Stromal cell of bone marrow (primary cell): ENCODE results near the gene INPP4B.

ENCODE experiments used
- DNase-seq: peaks from one replicate; pipeline ENCODE4 v3.0.0-alpha.2; 2012; ENCODE audit warnings: low read depth

The INPP4B gene

GRCh38 chr4:142727149-142727548 lies 119.0 kb downstream of the INPP4B start:
- DNase-seq: no peak

DNA sequence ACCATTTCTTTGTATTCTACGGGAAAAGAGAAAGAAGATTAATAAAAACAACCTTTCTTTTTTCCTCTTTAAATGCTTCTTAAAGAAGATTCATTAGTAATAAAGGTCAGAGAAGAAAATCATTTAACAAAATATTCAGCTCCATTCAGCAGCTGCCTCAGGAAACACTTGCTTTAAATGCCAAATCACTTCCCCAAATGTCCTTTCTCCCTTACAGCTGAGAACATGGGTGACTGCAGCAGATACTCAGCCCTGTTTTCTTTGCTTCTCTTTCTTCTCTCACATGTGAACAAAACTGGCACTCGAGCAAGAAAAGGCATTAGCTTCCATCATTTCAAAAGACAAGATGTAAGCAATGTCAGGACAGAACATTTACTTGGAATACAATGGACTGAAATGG lies 120.2 kb downstream of the INPP4B start:
- DNase-seq: no peak

DNA sequence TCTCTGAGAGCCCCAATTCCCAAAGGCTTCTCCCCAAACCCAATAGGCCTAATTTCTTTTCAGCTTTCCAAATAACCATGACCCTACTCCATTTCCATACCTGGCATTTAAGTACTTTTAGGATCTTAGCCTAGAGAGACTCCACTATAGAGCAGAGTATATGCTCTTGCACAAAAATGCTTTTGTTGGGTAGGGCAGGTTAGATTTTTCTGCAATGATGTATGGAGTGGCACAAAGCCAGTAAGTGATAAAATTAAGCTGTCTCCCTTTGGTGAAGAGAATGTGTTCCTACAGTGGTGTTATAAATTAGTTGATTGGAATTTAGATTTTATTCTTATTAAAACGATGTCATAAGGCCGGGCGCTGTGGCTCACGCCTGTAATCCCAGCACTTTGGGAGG lies 124.9 kb downstream of the INPP4B start:
- no peak for DNase-seq

- no peak for DNase-seq
Observed at GRCh38 chr4:142719854-142720541, 126.1 kb downstream of the INPP4B start.

- DNase-seq: no peak
Observed at GRCh38 chr4:142718981-142719380, 127.1 kb downstream of the INPP4B start.

GRCh38 chr4:142715727-142716126 lies 130.4 kb downstream of the INPP4B start:
- no peak for DNase-seq

GRCh38 chr4:142713282-142714030 lies 132.6 kb downstream of the INPP4B start:
- no peak for DNase-seq

- no peak for DNase-seq
Observed at GRCh38 chr4:142708231-142708630, 137.9 kb downstream of the INPP4B start.

DNA sequence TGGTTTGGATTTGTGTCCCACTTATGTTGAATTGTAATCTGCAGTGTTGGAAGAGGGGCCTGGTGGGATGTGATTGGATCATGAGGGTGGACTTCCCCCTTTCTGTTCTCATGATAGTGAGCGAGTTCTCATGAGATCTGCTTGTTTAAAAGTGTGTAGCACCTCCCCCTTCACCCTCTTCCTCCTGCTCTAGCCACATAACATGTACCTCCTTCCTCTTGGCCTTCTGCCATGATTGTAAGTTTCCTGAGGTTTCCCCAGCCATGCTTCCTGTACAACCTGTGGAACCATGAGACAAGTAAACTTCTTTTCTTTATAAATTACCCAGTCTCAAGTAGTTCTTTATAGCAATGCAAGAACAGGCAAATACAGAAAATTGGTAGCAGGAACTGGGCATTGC lies 138.7 kb downstream of the INPP4B start:
- no peak for DNase-seq

- no peak for DNase-seq
Observed at GRCh38 chr4:142706381-142706780, 139.7 kb downstream of the INPP4B start.

- DNase-seq: no peak
Observed at GRCh38 chr4:142705820-142706219, 140.3 kb downstream of the INPP4B start.

DNA sequence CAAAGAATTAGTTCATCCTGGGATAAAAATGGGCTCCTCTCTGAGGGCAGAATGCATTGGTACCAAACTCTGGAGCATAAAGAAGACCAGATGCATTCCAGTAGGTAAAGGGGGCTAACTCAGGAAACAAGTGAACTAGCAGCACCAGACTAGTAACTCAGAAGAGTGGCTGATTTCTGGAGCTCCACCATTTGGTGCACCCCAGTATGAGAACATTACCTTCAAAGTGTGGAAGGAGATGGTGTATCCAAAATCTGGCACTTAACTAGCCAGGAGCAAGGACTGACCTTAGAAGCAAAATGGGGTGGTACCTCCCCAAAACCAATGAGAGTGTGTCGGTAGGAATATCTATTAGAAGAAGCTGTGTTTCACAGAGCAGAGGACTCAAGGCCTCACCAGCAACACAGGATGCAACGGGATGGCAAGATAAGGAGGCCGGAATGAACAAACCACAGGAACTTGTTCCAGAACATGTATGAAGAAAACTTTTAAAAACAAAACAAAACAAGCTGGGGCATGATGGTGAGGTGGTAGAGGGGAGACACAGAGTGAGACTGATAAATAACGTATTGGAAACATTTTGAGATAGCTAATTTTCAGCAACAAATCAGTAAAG lies 142.3 kb downstream of the INPP4B start:
- DNase-seq: no peak

DNA sequence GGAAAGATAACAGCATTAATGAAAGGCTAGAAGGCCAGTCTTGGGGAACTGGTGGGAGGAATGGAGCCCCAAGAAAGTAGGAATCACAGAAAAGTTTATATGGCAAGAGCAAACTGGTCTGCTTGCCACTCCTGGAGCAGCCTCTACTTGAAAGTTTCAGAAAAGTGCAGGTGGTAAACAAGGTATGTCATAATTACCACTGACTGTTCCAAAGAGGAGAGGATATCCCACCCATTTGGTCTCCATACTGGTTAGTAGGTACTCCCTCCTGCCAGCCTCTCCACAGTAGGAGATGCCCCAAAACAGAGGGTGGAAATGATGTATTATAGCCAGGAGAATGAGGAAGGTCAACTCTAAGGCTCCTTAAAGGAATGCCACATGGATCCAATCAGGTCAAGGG lies 145.1 kb downstream of the INPP4B start:
- no peak for DNase-seq

DNA sequence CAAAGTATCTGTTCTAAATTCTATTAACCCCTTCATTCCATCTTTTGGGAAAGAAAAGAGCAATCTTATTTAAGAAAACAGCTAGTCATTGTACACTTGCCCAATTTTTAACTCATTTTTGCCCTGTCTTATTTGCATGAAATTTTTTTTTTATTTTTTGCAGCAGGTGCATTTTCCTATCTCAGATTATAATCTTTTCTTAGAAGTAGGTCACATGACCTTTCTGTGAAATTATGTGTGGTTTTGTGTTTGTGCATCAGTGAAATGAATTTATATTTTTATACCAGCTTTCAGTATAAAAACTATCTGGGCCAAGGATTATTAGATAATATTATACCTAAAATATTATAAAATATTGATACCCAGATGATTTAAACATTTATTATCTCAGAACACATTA lies 145.6 kb downstream of the INPP4B start:
- no peak for DNase-seq

DNA sequence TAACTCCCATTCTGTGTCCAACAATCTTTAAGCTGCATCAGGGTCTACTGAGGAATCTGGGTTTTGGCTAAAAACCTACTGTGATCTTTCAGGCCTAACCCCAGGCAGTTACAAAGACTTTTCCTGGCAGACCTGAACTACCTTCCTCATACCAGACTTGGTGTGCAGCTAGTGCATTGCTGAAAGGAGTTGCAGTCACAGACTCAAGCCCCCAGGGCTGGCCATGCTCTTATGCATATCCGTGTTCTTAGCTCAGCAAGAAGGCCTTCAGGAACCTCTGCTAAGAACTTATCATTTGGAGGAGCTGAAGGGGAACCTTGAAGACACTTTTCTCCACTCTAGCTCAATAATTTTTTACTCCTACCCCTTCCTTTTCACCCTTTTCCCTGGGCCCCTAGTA lies 147.5 kb downstream of the INPP4B start:
- no peak for DNase-seq

DNA sequence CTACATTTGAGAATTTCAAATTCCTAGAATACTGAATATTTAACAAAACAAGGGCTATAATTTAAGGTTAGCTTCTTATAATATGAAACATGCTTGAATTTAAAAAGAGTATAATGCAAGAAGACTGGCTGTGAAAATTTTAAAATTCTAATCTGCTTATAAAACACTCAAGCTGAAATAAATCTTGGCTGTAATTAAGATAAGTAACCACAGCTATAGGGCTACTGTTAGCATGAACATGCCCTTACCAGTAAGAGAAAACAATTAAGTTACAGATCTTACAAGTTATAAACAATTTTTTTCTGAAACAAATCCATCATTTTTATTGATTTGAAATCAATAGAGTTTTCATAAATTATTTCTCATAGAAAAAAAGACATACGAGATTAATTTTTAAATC lies 148.2 kb downstream of the INPP4B start:
- no peak for DNase-seq

DNA sequence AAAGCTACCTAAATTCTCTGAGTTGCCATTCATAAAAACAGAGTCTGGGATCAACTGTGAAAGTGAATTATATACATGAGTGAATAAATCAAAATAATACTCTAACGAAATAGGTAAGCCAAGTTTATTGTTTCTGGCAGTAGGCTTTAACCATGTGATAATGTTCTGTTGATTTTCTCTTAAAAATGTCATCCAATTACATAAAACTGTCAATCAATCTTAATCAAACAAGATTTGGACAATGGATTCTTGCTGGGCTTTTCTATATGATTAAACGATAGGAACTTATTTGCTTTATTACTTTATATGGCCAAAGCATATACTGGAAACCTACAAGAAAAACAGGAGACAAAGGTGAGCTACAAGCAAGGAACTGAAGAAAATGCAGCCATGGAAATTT lies 148.8 kb downstream of the INPP4B start:
- DNase-seq: no peak

DNA sequence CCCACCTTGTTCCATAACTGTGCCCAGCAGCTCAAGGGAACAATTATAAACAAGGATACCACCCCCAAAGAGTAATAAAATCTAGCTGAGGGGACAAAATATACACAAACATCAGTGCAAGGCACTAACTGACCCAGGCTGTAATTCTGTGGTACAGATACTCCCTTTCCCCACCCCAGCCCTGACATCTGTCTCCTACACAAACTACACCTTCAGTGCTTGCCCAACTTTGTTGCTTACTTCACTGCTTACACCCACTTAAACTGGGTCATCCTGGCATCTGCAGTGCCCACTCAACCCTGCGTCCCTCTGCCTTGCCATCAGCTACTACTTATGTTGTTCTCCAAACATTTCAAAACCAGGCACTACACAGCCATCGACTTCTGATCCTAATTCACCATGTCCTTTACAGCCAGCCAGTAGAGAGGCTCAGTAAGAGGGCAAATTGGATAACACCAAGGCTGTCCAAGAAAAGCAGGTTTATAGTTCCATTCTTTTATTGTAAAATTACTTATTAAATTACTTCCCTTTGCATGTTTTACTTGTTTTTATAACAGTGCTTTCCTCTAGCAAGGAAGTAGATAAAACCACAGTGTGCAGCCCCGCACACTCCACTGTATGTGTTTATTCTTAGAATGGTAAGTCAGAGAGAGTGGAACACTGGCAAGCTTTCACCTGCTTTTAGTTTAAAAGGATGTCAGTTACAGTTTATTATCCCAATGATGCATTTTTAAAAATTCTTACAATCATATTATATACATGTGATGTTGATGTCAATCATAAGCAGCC lies 149.6 kb downstream of the INPP4B start:
- no peak for DNase-seq

DNA sequence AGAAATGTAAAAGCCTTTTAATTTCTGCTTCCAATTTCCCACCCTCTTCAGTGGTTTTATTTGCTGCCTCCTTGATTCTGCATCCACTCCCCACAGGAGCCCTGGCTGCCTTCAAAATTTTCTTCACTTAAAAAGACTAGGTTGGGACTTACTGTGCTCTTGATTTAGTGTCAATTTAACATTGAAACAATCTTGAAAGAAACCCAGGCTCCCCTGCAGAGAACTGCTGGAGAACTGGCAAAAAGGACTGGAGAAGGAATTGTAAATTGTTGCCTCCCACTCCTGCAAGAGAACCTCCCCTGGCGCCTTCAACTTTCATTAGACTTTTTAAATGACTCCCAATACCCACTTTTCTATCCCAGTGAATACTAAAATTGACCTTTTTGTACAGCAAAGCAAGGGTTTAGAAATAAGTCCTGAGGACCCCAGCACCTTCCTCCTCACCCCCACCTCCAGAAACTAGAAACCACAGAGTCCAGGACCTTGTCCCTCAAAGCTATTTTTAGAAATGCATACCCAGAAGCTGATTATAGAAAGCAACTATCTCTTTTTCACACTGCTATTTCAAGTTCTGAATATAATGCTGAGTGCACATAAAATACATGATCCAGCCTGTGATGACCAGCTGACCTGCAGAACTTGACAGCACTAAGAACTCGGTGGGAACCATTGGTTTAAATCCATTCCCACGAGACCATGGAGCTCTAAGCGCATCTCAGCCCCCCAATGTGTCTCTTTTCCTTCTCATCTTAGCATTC lies 155.5 kb downstream of the INPP4B start:
- no peak for DNase-seq

DNA sequence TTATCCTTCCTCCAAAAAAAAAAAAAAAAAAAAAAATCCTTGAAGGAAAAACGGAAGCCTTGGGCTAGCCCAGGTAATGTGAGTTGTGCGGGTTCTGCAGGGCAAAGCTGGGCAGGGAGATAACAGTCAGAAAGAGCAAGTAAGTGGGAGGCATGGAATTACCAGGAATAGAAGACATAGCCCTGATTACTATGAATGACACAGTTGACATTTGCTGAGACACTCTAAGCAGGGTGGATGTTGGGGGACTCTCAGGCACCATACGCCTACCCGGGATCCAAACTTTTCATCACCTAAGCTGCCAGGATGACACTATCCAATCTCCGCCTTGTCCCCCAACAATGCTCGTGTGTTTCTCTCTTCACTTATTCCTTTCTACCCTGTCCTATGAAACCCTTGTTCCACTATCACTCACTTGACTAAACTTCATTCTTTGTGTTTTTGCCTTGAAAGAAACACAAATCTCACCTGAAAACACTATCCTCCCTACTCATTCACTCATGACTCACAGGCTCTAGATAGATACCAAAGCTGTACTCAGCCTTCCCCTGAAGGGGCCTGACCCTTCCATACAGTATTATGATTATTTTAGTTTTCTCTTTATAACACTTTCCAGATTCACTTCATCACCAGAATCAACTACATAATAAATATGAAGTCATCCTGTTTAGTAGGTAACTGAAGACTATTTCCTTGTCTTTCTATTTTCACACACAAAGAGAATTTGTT lies 158.4 kb downstream of the INPP4B start:
- no peak for DNase-seq

DNA sequence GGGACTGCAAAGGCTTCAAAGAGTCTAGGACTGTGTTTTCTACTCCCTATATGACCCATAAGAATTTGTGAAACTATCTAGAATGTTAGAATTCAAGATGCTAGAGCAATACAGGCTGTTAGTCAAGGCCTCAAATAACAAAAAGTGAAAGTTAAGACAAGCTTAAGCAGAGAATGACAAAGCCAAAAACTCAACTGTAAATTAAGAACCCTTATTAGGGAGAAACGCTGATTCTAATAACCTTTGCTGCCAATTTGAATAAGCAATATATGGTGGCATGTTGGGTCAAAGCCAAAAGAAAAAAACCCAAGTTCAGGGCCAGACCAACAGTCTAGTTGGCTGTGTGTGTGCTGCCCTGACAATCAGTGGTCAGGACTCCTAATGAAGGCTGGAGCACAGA lies 160.0 kb downstream of the INPP4B start:
- no peak for DNase-seq
